VCaP (cell line): ENCODE results near the gene PICK1.

Experiments used
- H3K27ac ChIP-seq: fragments of 450-650 bp; 2 replicates; pipeline ENCODE4 v1.5.1; 2017
- TF ChIP-seq, protein P1 (sequence below): fragments of 450-650 bp; conservative IDR thresholded peaks from 2 replicates; pipeline ENCODE4 v1.5.1; 2017; ENCODE audit warnings: mild to moderate bottlenecking, moderate library complexity

The PICK1 gene

DNA sequence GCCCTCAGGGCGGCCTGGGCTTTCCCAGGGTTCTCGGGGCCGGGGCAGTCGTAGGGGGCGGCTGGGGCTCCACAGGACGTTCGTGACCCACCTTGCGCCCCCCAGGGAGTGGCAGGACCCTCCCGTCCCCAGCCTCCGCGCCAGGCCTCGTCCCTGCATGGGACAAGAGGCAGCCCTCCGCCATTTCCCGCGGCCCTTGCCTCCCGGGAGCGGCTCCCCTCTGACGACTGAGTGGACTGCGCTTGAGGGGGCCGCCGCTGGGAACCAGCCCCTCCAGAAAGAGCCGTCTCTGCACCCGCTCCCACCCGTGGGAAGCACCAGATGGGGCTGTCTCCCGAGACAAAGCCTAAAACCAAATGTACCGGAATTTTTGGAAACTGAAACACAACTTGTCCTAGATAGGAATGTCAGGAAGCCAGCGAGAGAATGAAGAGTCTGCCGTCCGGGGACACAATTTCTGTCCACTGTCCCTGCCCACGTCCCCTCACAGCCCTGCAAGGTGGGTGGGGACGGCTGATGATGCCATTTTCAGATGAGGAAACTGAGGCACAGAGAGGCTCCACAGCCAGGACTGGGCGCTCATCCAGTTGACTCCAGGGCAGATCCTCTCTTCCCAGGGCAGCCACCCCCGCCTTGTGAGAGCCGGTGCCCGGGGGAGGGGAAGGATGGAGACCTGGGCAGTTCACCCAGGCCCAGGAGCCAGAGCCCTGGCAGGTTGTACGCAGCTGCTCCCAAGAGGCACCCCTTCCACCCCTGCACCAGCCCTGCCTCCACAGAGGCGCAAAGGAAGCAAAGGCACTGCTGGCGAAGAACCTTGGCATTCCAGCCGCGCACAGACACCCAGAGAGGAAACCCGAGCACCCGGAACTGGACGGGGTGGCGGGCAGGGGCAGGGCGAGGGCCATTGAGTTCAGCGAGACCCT lies 18.1 kb upstream of the PICK1 start:
- TF ChIP-seq, protein P1, sequence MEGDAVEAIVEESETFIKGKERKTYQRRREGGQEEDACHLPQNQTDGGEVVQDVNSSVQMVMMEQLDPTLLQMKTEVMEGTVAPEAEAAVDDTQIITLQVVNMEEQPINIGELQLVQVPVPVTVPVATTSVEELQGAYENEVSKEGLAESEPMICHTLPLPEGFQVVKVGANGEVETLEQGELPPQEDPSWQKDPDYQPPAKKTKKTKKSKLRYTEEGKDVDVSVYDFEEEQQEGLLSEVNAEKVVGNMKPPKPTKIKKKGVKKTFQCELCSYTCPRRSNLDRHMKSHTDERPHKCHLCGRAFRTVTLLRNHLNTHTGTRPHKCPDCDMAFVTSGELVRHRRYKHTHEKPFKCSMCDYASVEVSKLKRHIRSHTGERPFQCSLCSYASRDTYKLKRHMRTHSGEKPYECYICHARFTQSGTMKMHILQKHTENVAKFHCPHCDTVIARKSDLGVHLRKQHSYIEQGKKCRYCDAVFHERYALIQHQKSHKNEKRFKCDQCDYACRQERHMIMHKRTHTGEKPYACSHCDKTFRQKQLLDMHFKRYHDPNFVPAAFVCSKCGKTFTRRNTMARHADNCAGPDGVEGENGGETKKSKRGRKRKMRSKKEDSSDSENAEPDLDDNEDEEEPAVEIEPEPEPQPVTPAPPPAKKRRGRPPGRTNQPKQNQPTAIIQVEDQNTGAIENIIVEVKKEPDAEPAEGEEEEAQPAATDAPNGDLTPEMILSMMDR: no peak
- H3K27ac ChIP-seq: no peak overlapping the region

DNA sequence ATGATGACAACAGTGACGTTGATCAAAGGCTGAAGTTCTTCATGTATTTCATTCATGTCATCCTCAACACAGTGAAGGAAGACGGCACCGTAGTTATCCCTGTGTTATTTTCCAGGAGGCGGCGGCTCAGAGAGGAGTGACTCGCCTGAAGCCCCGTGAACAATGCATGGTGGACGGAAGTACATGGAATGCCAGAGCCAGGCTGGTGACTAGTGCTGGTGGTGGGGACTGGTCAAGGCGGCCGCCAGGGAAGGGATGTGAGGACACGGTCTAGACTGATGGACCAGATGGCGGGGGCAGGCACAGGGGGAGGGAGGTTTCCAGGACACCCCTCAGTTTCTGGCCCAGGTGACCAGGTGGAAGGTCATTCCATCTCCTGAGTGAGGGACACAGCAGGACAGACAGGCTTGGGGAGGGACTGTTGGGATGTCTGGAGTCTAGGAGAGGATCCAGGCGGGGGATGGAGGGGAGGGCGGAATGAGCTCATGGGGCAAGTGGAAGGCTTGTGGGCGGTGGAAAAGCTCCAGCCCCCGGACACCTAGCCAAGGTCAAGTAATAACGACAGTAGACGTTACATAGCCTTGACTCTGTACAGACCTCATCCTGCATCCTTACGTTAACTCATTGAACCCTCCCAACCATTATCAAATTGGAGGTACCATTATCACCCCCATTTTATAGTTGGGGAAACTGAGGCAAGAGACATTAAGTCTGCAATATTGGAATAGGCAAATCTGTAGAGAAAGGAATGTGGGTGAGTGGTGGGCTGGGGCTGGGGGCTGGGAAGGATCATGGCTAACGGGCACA lies 16.0 kb upstream of the PICK1 start:
- TF ChIP-seq, protein P1: no peak
- no peak overlapping the region for H3K27ac ChIP-seq

DNA sequence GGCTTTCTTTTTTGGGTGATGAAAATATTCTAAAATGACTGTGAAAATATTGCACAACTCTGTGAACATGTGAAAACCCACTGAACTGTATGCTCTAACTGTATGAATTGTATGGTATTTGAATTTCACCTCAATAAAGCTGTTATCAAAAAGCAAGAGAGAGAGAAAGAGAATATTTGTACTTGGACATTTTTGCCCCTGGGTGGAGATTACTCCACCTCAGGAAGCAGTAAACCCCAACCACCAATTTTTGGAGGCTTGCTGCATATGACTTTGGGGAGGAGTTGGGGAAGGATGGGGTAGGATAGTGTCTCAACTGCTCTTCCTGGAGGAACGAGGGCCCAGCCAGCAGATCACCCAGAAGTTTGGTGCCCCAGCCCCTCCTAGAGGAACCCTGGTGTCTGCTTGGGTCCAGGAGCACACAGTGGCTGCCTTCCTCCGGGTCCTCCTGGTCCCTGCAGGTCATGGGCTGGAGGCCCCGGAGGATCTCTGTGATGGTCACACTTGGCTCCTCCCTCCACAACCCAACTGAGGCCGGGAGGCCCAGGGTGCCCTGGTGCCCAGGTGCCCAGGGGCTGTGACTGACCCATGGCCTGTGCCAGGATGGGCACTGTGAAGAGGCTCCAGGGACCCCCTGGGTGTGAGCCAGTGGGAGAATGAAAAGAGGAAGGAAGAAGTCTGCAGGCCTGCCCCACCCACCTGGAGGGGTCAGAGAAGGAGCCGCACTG lies 15.3 kb upstream of the PICK1 start:
- TF ChIP-seq, protein P1: no peak
- no peak overlapping the region for H3K27ac ChIP-seq

DNA sequence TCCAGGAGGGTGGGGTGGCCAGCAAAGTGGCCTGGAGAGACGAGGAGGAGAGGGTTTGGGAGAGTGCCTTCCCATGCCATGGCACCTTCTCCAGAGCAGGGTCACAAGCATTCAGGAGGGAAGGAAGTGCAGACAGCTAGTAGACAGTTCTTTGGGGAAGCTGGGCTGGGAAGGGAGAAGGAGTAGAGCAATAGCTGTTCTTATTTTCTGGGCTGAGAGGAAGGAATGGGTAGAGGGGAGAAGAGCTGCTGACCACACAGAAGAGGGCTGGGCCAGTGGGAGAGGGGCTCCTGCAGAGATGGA lies 14.8 kb upstream of the PICK1 start:
- H3K27ac ChIP-seq: no peak overlapping the region
- TF ChIP-seq, protein P1: no peak

DNA sequence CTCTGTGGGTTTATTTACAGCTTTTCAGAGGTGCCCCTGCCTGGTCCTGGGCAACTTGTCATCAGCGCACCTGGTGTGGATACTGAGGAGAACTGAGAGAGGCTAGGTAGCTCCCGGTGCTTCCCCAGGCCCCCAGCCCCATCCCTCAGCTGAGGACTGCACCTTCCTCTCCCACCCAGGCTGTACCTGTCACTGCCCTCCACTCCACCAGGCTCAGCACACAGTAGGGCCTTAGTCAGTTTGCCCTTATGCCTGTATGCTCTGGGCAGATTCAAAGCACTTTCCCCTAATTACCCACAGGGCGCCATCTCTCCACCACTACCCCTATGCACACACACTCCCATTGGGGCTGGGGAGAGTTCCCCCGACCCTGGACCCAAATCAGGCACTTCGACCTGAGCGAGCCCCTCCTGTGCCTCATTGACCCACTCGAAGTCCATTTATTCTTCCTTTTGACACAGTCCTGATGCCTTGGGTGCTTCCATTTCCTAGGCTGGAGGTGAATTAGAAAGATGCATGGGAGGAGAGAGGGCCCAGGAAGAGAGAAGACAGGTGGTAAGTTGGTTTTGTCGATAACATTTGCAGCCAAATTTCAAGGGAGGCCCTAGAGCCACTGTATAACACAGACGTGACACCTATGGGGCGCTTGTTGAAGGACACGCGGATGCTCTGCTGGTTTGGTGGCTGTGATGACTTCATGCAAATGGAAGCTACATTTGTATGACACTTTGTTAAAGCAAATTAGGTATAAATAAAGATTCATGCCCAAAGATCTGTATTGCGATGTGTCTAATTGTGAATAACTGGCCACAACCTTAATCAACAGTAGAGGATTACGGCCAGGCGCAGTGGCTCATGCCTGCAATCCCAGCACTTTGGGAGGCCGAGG lies 13.8 kb upstream of the PICK1 start:
- H3K27ac ChIP-seq: no peak overlapping the region
- TF ChIP-seq, protein P1: no peak

DNA sequence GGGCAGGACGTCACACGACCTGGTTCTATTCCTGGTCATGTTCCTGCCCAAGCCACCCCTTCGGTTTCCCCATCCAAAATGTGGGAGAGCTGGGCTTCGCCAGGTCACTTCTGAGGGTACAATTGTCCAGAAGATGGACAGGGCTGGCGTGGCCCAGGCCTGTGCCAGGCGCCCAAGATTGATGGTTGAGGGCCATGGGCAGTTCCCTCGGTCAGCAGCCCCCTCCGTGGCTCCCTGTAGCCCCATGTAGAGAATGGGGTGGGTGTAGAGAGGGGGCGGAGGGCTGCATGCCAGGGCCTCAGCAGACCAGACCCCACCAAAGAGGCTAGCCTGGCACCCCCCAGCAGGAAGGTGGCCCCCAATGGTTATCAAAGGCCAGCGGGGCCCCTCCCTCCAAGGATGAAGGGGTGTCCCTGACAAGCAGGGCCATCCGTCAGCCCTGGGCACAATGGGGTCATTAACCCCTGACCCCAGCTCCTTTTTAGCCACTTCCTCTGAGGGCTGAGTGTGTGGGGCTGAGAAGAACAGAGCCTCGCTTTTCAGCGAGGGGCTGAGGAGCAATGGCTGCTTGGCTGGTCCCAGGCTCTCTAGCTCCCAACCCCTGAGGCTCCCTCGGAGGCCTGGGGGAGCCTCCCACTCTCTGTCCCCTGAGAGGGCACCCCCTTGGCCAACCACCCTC lies 11.0 kb upstream of the PICK1 start:
- H3K27ac ChIP-seq: no peak overlapping the region
- TF ChIP-seq, protein P1: no peak
